Neural progenitor cell (in vitro differentiated cells): ENCODE results near the gene NEU2. TPM values are rescaled to one million over a fixed set of nuclear protein-coding genes. Genes with fewer than 3 reads are reported as not detected.

Source experiments
- DNase-seq: peaks from one replicate; pipeline ENCODE4 v3.0.0-alpha.2; 2016; ENCODE audit warnings: low spot score
- H2AFZ ChIP-seq: fragments of 200-600 bp; sonication (generic); replicated peaks from 2 replicates; pipeline ENCODE4 v1.6.1; 2016; ENCODE audit warnings: antibody characterized with exemption
- H3F3A ChIP-seq: fragments of 200-600 bp; sonication (generic); 2 replicates; pipeline ENCODE4 v1.6.1; 2016; ENCODE audit warnings: antibody characterized with exemption, low read depth
- H3K27ac ChIP-seq: fragments of 200-600 bp; sonication (generic); 2 replicates; pipeline ENCODE4 v1.5.1; 2016; ENCODE audit warnings: mild to moderate bottlenecking
- H3K27me3 ChIP-seq: fragments of 200-600 bp; sonication (generic); 2 replicates; pipeline ENCODE4 v1.6.1; 2016; ENCODE audit warnings: mild to moderate bottlenecking, moderate library complexity
- H3K36me3 ChIP-seq: fragments of 200-600 bp; sonication (generic); 2 replicates; pipeline ENCODE4 v1.5.1; 2016
- H3K4me1 ChIP-seq: fragments of 200-600 bp; sonication (generic); 2 replicates; pipeline ENCODE4 v1.6.1; 2016; ENCODE audit warnings: mixed run types
- H3K4me2 ChIP-seq: fragments of 200-600 bp; sonication (generic); 2 replicates; pipeline ENCODE4 v1.6.1; 2016
- H3K4me3 ChIP-seq: fragments of 200-600 bp; sonication (generic); 2 replicates; pipeline ENCODE4 v1.5.1; 2016
- H3K79me2 ChIP-seq: fragments of 200-600 bp; sonication (generic); 2 replicates; pipeline ENCODE4 v1.6.1; 2016; ENCODE audit warnings: low read depth
- H3K9ac ChIP-seq: fragments of 200-600 bp; sonication (generic); 2 replicates; pipeline ENCODE4 v1.6.1; 2016
- H3K9me3 ChIP-seq: fragments of 200-600 bp; sonication (generic); 2 replicates; pipeline ENCODE4 v1.5.1; 2016; ENCODE audit warnings: low read depth
- H4K20me1 ChIP-seq: fragments of 200-600 bp; sonication (generic); 2 replicates; pipeline ENCODE4 v1.6.1; 2016; ENCODE audit warnings: low read depth
- H3K27ac Mint-ChIP-seq: 3 replicates; pipeline ENCODE4 v1.8.0; 2021; ENCODE audit warnings: mixed read lengths
- H3K27me3 Mint-ChIP-seq: 2 replicates; pipeline ENCODE4 v1.8.0; 2022; ENCODE audit warnings: low read depth, mild to moderate bottlenecking, inconsistent platforms, moderate library complexity, mixed read lengths; ENCODE audit not compliant: insufficient read depth
- H3K36me3 Mint-ChIP-seq: 3 replicates; pipeline ENCODE4 v1.8.0; 2021; ENCODE audit warnings: mixed read lengths
- H3K4me1 Mint-ChIP-seq: 3 replicates; pipeline ENCODE4 v1.8.0; 2021; ENCODE audit warnings: mixed read lengths
- H3K4me3 Mint-ChIP-seq: 3 replicates; pipeline ENCODE4 v1.8.0; 2021; ENCODE audit warnings: mild to moderate bottlenecking, moderate library complexity, mixed read lengths
- H3K9me3 Mint-ChIP-seq: 3 replicates; pipeline ENCODE4 v1.8.0; 2020; ENCODE audit warnings: mixed read lengths
- EZH2 ChIP-seq: fragments of 200-600 bp; sonication (generic); IDR thresholded peaks from 2 replicates; pipeline ENCODE4 v1.6.1; 2017; ENCODE audit warnings: antibody characterized with exemption, mild to moderate bottlenecking, moderate library complexity
- EZH2phosphoT487 ChIP-seq: fragments of 200-600 bp; sonication (generic); IDR thresholded peaks from 2 replicates; pipeline ENCODE4 v1.6.1; 2017; ENCODE audit warnings: antibody characterized with exemption
- total RNA-seq: library from RNA; depleted of rRNA; stranded (reverse); fragments of >200 nt; gene quantifications from 2 replicates; pipeline ENCODE4 v1.2.3, GENCODE V29; 2015; ENCODE audit warnings: low replicate concordance
- TF ChIP-seq, protein P1 (sequence below): fragments of 200-600 bp; sonication (generic); IDR thresholded peaks from 2 replicates; pipeline ENCODE4 v1.5.1; 2017; ENCODE audit warnings: antibody characterized with exemption, mild to moderate bottlenecking

The NEU2 gene
- total RNA-seq, 1 donor from 2014 or later = not detected

- peaks cover 13% of the 10 kb centered on the region for H3K4me1 ChIP-seq
- no peak for DNase-seq
- H3K27ac Mint-ChIP-seq = peak overlapping the region; percentile 65
- H3K9ac ChIP-seq = no peak overlapping the region
- H3K4me2 ChIP-seq = no peak overlapping the region
- H3K36me3 Mint-ChIP-seq = no peaks in the 10 kb centered on the region
- no peaks in the 10 kb centered on the region for H3F3A ChIP-seq
- H3K4me1 Mint-ChIP-seq = peaks cover 31% of the 10 kb centered on the region
- H3K36me3 ChIP-seq = no peaks in the 10 kb centered on the region
- H3K4me3 Mint-ChIP-seq = no peak overlapping the region
- no peak overlapping the region for H3K27ac ChIP-seq
- H3K9me3 Mint-ChIP-seq = no peaks in the 10 kb centered on the region
- H3K27me3 ChIP-seq = peaks cover 15% of the 10 kb centered on the region
- no peak overlapping the region for H3K4me3 ChIP-seq
- no peaks in the 10 kb centered on the region for H3K9me3 ChIP-seq
- no peak overlapping the region for H2AFZ ChIP-seq
- TF ChIP-seq EZH2 (no peak), EZH2phosphoT487 (no peak)
- TF ChIP-seq, protein P1, sequence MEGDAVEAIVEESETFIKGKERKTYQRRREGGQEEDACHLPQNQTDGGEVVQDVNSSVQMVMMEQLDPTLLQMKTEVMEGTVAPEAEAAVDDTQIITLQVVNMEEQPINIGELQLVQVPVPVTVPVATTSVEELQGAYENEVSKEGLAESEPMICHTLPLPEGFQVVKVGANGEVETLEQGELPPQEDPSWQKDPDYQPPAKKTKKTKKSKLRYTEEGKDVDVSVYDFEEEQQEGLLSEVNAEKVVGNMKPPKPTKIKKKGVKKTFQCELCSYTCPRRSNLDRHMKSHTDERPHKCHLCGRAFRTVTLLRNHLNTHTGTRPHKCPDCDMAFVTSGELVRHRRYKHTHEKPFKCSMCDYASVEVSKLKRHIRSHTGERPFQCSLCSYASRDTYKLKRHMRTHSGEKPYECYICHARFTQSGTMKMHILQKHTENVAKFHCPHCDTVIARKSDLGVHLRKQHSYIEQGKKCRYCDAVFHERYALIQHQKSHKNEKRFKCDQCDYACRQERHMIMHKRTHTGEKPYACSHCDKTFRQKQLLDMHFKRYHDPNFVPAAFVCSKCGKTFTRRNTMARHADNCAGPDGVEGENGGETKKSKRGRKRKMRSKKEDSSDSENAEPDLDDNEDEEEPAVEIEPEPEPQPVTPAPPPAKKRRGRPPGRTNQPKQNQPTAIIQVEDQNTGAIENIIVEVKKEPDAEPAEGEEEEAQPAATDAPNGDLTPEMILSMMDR = no peak
- no peaks in the 10 kb centered on the region for H3K27me3 Mint-ChIP-seq
- no peaks in the 10 kb centered on the region for H4K20me1 ChIP-seq
- H3K79me2 ChIP-seq = no peaks in the 10 kb centered on the region
These were observed 26.5 kb downstream of the NEU2 start for GRCh38 chr2:233058717-233059546.

DNA sequence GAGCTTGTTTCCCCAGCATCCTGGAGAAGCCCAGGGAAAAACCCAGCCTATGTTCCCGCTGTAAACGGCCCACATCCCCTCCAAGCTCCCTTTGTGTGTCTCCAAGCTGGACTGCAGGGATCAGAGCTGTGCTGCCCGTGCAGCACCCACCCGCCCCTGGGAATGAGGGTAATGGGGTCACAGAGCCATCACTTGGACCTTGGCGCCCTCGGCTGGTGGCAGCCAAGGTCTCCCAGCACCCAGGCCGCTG is 27.0 kb downstream of the NEU2 start:
- Histone ChIP-seq H3K9ac (no peak overlapping the region), H3K79me2 (no peaks in the 10 kb centered on the region), H3K4me2 (no peak overlapping the region), H2AFZ (no peak overlapping the region), H3K27ac (no peak overlapping the region), H3K9me3 (no peaks in the 10 kb centered on the region), H3K4me1 (peaks cover 13% of the 10 kb centered on the region), H4K20me1 (no peaks in the 10 kb centered on the region), H3K27me3 (peaks cover 10% of the 10 kb centered on the region), H3K4me3 (no peak overlapping the region), H3F3A (no peaks in the 10 kb centered on the region), H3K36me3 (no peaks in the 10 kb centered on the region)
- Mint-ChIP-seq H3K9me3 (no peaks in the 10 kb centered on the region), H3K4me1 (peaks cover 31% of the 10 kb centered on the region), H3K36me3 (no peaks in the 10 kb centered on the region), H3K27ac (no peak overlapping the region), H3K4me3 (no peak overlapping the region), H3K27me3 (no peaks in the 10 kb centered on the region)
- no peak for TF ChIP-seq EZH2
- TF ChIP-seq EZH2phosphoT487 = no peak
- TF ChIP-seq, protein P1 = no peak
- no peak for DNase-seq

- Mint-ChIP-seq H3K27me3 (no peaks in the 10 kb centered on the region), H3K4me1 (peaks cover 31% of the 10 kb centered on the region), H3K4me3 (no peak within 1 kb of the TSS), H3K27ac (peak within 1 kb of the TSS; percentile 74), H3K9me3 (no peaks in the 10 kb centered on the region), H3K36me3 (no peaks in the 10 kb centered on the region)
- H3K36me3 ChIP-seq = no peaks in the 10 kb centered on the region
- H4K20me1 ChIP-seq = no peaks in the 10 kb centered on the region
- no peak within 1 kb of the TSS for H3K4me3 ChIP-seq
- H3K4me1 ChIP-seq = peaks cover 13% of the 10 kb centered on the region
- H3K9me3 ChIP-seq = no peaks in the 10 kb centered on the region
- no peak within 1 kb of the TSS for H3K9ac ChIP-seq
- no peaks in the 10 kb centered on the region for H3K79me2 ChIP-seq
- no peak within 1 kb of the TSS for H3K27ac ChIP-seq
- TF ChIP-seq EZH2phosphoT487 (no peak), EZH2 (no peak)
- TF ChIP-seq, protein P1 = no peak
- DNase-seq = no peak
- H2AFZ ChIP-seq = no peak within 1 kb of the TSS
- H3F3A ChIP-seq = no peaks in the 10 kb centered on the region
- peaks cover 5% of the 10 kb centered on the region for H3K27me3 ChIP-seq
- no peak within 1 kb of the TSS for H3K4me2 ChIP-seq
These were observed 27.5 kb downstream of the NEU2 start, which contains the start of gene INPP5D for GRCh38 chr2:233059797-233060500. INPP5D (plus strand) TSS chr2:233060342; CDS start chr2:233060479, 137 bp downstream.
